ENCODE measurements around the gene UBE2L6. TPM values are rescaled to one million over a fixed set of nuclear protein-coding genes. Genes with fewer than 3 reads are reported as not detected.

The UBE2L6 gene
- total and polyA plus RNA-seq, 8 donors: 56.1 to 109 (median 63.8) TPM

- DNase-seq: no peak
- ATAC-seq: no peak
- no peak for TF ChIP-seq CTCF (IDR thresholded peaks at IDR 0.05)
- Histone ChIP-seq H3K27ac (no peak overlapping the region), H3K4me3 (no peak overlapping the region), H3K9me3 (peaks cover 0 to 7% of the 10 kb centered on the region in 2 donors), H3K4me1 (no peaks in the 10 kb centered on the region), H3K36me3 (peaks cover 0 to 65% of the 10 kb centered on the region in 2 donors), H3K27me3 (no peaks in the 10 kb centered on the region)
- intact Hi-C loops (cut with DNase I): no loop called here
Measured at GRCh38 chr11:57614234-57614772, 46.8 kb upstream of the UBE2L6 start.

- Histone ChIP-seq H3K9me3 (no peaks in the 10 kb centered on the region), H3K27ac (no peak overlapping the region), H3K4me1 (no peaks in the 10 kb centered on the region), H3K27me3 (no peaks in the 10 kb centered on the region), H3K4me3 (no peak overlapping the region), H3K36me3 (peaks cover 0 to 79% of the 10 kb centered on the region in 2 donors)
- TF ChIP-seq CTCF (IDR thresholded peaks at IDR 0.05): no peak
- intact Hi-C loops (cut with DNase I): no loop called here
- no peak for DNase-seq
- ATAC-seq: no peak
Measured at GRCh38 chr11:57610170-57610569, 42.7 kb upstream of the UBE2L6 start.

- peak in 1 of 4 donors; percentile 43 for DNase-seq
- no peak for ATAC-seq
- Histone ChIP-seq H3K27me3 (no peaks in the 10 kb centered on the region), H3K4me1 (peaks cover 0 to 5% of the 10 kb centered on the region in 2 donors), H3K36me3 (peaks cover 0 to 40% of the 10 kb centered on the region in 2 donors), H3K9me3 (no peaks in the 10 kb centered on the region), H3K4me3 (no peak overlapping the region), H3K27ac (peak overlapping the region in 1 of 2 donors; percentile 28)
- intact Hi-C loops (cut with DNase I): no loop called here
- no peak for TF ChIP-seq CTCF (IDR thresholded peaks at IDR 0.05)
Measured at GRCh38 chr11:57605028-57605420, 37.6 kb upstream of the UBE2L6 start.

GRCh38 chr11:57604296-57605027 is 37.0 kb upstream of the UBE2L6 start:
- H3K4me3 ChIP-seq: no peak overlapping the region
- no peaks in the 10 kb centered on the region for H3K27me3 ChIP-seq
- no peaks in the 10 kb centered on the region for H3K9me3 ChIP-seq
- H3K27ac ChIP-seq: peak overlapping the region in 1 of 2 donors; percentile 28
- peaks cover 0 to 34% of the 10 kb centered on the region in 2 donors for H3K36me3 ChIP-seq
- peak in 2 of 4 donors; percentile 64 to 81 for DNase-seq
- no peak for ATAC-seq
- no peak for TF ChIP-seq CTCF (IDR thresholded peaks at IDR 0.05)
- peaks cover under 1 to 7% of the 10 kb centered on the region in 2 donors for H3K4me1 ChIP-seq
- intact Hi-C loops (cut with DNase I): no loop called here

- DNase-seq: no peak
- H3K9me3 ChIP-seq: no peaks in the 10 kb centered on the region
- H3K27me3 ChIP-seq: no peaks in the 10 kb centered on the region
- ATAC-seq: no peak
- no peak overlapping the region for H3K27ac ChIP-seq
- peaks cover 0 to 17% of the 10 kb centered on the region in 2 donors for H3K36me3 ChIP-seq
- no peak overlapping the region for H3K4me3 ChIP-seq
- TF ChIP-seq CTCF (IDR thresholded peaks at IDR 0.05): no peak
- intact Hi-C loops (cut with DNase I): no loop called here
- peaks cover 9 to 21% of the 10 kb centered on the region in 2 donors for H3K4me1 ChIP-seq
Measured at GRCh38 chr11:57601297-57601696, 33.8 kb upstream of the UBE2L6 start.
